Inflammatory macrophage (primary cell): ENCODE data around the gene FAM110D.
A peak's percentile ranks its signal among the peaks of the same experiment; 100 is the strongest.

Source experiments
- DNase-seq, 2 donors: peaks; one replicate each; pipeline ENCODE4 v3.0.0-alpha.2; 2020 to 2022

Gene FAM110D

GRCh38 chr1:26164036-26164860 is 5.4 kb downstream of the FAM110D start:
- peak in 1 of 2 donors; percentile 51 for DNase-seq

GRCh38 chr1:26164861-26165842 is 6.3 kb downstream of the FAM110D start:
- DNase-seq = peak in 1 of 2 donors; percentile 42

- DNase-seq = no peak
These were observed 7.9 kb downstream of the FAM110D start for GRCh38 chr1:26166719-26167281.

- DNase-seq = no peak
These were observed 9.7 kb downstream of the FAM110D start, which contains the start of gene C1orf232 for GRCh38 chr1:26168410-26169197. C1orf232 (minus strand) TSS chr1:26168963; CDS start chr1:26168499, 464 bp downstream.

GRCh38 chr1:26169198-26169554 is 10.3 kb downstream of the FAM110D start:
- DNase-seq = no peak

GRCh38 chr1:26169669-26170471 is 11.0 kb downstream of the FAM110D start, which contains the start of gene ZNF593:
ZNF593 (plus strand) TSS chr1:26169908; CDS start chr1:26169984, 76 bp downstream.
- peak; percentile 92 to 96 for DNase-seq

GRCh38 chr1:26170472-26170821 is 11.6 kb downstream of the FAM110D start:
- DNase-seq = no peak

- no peak for DNase-seq
These were observed 12.5 kb downstream of the FAM110D start, which contains the start of gene ZNF593OS for GRCh38 chr1:26171084-26172072. ZNF593OS (minus strand) TSS chr1:26171832; CDS start chr1:26171661, 171 bp downstream.

- DNase-seq = no peak
These were observed 16.5 kb downstream of the FAM110D start for GRCh38 chr1:26175346-26175745.

GRCh38 chr1:26177182-26177684 is 18.4 kb downstream of the FAM110D start, which contains the start of gene CNKSR1:
CNKSR1 (plus strand) TSS chr1:26177491; CDS start chr1:26177548, 57 bp downstream.
- DNase-seq = no peak

GRCh38 chr1:26180010-26180506 is 21.2 kb downstream of the FAM110D start:
- no peak for DNase-seq

- DNase-seq = no peak
These were observed 22.9 kb downstream of the FAM110D start for GRCh38 chr1:26181586-26182382.

GRCh38 chr1:26182383-26182696 is 23.5 kb downstream of the FAM110D start:
- no peak for DNase-seq

GRCh38 chr1:26184086-26184485 is 25.2 kb downstream of the FAM110D start:
- no peak for DNase-seq

- no peak for DNase-seq
These were observed 26.0 kb downstream of the FAM110D start for GRCh38 chr1:26184883-26185282.

GRCh38 chr1:26187882-26188281 is 29.0 kb downstream of the FAM110D start:
- no peak for DNase-seq

GRCh38 chr1:26188477-26188876 is 29.6 kb downstream of the FAM110D start:
- DNase-seq = no peak

GRCh38 chr1:26189331-26189730 is 30.5 kb downstream of the FAM110D start:
- DNase-seq = no peak
